MCF 10A (cell line): Measurements from ENCODE around the gene SUDS3. TPM values are rescaled to one million over a fixed set of nuclear protein-coding genes. Genes with fewer than 3 reads are reported as not detected.

Experiments used
- BruUV-seq: library from RNA; stranded (reverse); fragments of 400-500 nt; replicated peaks from 2 replicates; lab custom pipeline; 2021; lab: Mats Ljungman, UMichigan
- CTCF ChIA-PET: fragments of 300-600 bp; sonication (Branson Sonifier 250); formaldehyde crosslinking; extraction: SDS; loops from one replicate; lab custom pipeline; 2021; ENCODE audit warnings: antibody characterized with exemption, inconsistent platforms; lab: Yijun Ruan, JAX
- POLR2A ChIA-PET: fragments of 300-600, 350-650 bp; sonication (Branson Sonifier 250); formaldehyde crosslinking; extraction: SDS; loops from one replicate; lab custom pipeline; 2020; ENCODE audit warnings: antibody characterized with exemption, inconsistent platforms; lab: Yijun Ruan, JAX
- DNase-seq: peaks from one replicate; pipeline ENCODE4 v3.0.0-alpha.2; 2018; ENCODE audit not compliant: unreplicated experiment
- H3K27ac Mint-ChIP-seq: one replicate; pipeline ENCODE4 v1.8.0; 2022; ENCODE audit warnings: mild to moderate bottlenecking, low read depth, mixed read lengths; ENCODE audit not compliant: unreplicated experiment
- H3K27me3 Mint-ChIP-seq: one replicate; pipeline ENCODE4 v1.8.0; 2022; ENCODE audit warnings: mixed read lengths; ENCODE audit not compliant: insufficient read depth, unreplicated experiment
- H3K36me3 Mint-ChIP-seq: one replicate; pipeline ENCODE4 v1.8.0; 2022; ENCODE audit warnings: mild to moderate bottlenecking, moderate library complexity, mixed read lengths; ENCODE audit not compliant: insufficient read depth, unreplicated experiment
- H3K4me1 Mint-ChIP-seq: one replicate; pipeline ENCODE4 v1.8.0; 2022; ENCODE audit warnings: mixed read lengths; ENCODE audit not compliant: insufficient read depth, unreplicated experiment
- H3K4me3 Mint-ChIP-seq: one replicate; pipeline ENCODE4 v1.8.0; 2022; ENCODE audit warnings: mild to moderate bottlenecking, moderate library complexity, mixed read lengths; ENCODE audit not compliant: unreplicated experiment
- H3K9me3 Mint-ChIP-seq: one replicate; pipeline ENCODE4 v1.8.0; 2022; ENCODE audit warnings: mixed read lengths; ENCODE audit not compliant: unreplicated experiment
- CTCF ChIP-seq: fragments of 200-600 bp; IDR thresholded peaks from one replicate; pipeline ENCODE4 v1.8.0; 2022; ENCODE audit warnings: antibody characterized with exemption, mild to moderate bottlenecking; ENCODE audit not compliant: unreplicated experiment
- intact Hi-C: fragments of 100-400 bp; cut with micrococcal nuclease; formaldehyde crosslinking; loops from 2 replicates; pipeline ENCODE4 v1.14.1; 2022
- total RNA-seq: library from RNA; stranded (reverse); gene quantifications from 2 replicates; pipeline ENCODE4 v1.2.3, GENCODE V29; 2022

SUDS3 gene
- total RNA-seq, 1 experiment from 2014 or later = 19.6 TPM

DNA sequence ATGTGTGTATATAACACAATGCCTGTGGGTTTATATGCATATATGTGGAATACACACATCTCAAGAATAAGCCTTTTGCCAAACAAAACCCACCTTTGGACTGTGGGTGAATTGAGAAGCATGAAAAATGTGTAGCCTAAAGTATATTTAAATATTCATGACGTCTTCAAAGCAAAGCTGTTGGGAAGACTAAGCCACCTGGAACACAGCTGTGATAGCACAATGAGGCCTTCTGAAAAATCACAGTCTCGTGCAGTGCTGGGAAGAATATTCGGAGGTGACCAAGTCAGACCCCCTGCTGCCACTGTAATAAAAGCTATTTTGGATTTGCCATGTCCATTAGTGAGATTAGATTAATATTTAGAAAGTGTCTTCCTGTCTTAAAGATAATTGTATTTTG lies 51.5 kb downstream of the SUDS3 start:
- no TSS peak for BruUV-seq
- intact Hi-C loops = no loop called here
- Mint-ChIP-seq H3K36me3 (no peaks in the 10 kb centered on the region), H3K4me3 (no peak overlapping the region), H3K27ac (no peak overlapping the region), H3K9me3 (peaks cover 6% of the 10 kb centered on the region), H3K4me1 (peaks cover 6% of the 10 kb centered on the region), H3K27me3 (no peaks in the 10 kb centered on the region)
- TF ChIP-seq CTCF = no peak
- ChIA-PET CTCF (interaction anchor here (0.8 to 1.1 kb wide), 2 partner anchors 21 kb away, joined by 3 to 8 read pairs; no protein-coding TSS in a partner anchor), POLR2A (no interaction called here)
- no peak for DNase-seq

GRCh38 chr12:118428643-118429042 lies 52.3 kb downstream of the SUDS3 start:
- H3K27ac Mint-ChIP-seq = no peak overlapping the region
- no peak overlapping the region for H3K4me3 Mint-ChIP-seq
- DNase-seq = no peak
- CTCF ChIA-PET = no interaction called here
- H3K9me3 Mint-ChIP-seq = peaks cover 6% of the 10 kb centered on the region
- H3K27me3 Mint-ChIP-seq = no peaks in the 10 kb centered on the region
- intact Hi-C loops = no loop called here
- no peak for TF ChIP-seq CTCF
- peaks cover 6% of the 10 kb centered on the region for H3K4me1 Mint-ChIP-seq
- no TSS peak for BruUV-seq
- no peaks in the 10 kb centered on the region for H3K36me3 Mint-ChIP-seq
- POLR2A ChIA-PET = no interaction called here

GRCh38 chr12:118429688-118430383 lies 53.5 kb downstream of the SUDS3 start:
- TF ChIP-seq CTCF = no peak
- Mint-ChIP-seq H3K4me3 (no peak overlapping the region), H3K27me3 (no peaks in the 10 kb centered on the region), H3K9me3 (peaks cover 6% of the 10 kb centered on the region), H3K36me3 (no peaks in the 10 kb centered on the region), H3K4me1 (peaks cover 6% of the 10 kb centered on the region), H3K27ac (no peak overlapping the region)
- ChIA-PET POLR2A (interaction anchor here (1.4 kb wide), 1 partner anchor 18 kb away, joined by 7 read pairs; no protein-coding TSS in a partner anchor), CTCF (interaction anchor here (0.5 kb wide), 1 partner anchor 410 kb away, joined by 4 read pairs; no protein-coding TSS in a partner anchor)
- BruUV-seq = no TSS peak
- no peak for DNase-seq
- intact Hi-C loops = no loop called here

DNA sequence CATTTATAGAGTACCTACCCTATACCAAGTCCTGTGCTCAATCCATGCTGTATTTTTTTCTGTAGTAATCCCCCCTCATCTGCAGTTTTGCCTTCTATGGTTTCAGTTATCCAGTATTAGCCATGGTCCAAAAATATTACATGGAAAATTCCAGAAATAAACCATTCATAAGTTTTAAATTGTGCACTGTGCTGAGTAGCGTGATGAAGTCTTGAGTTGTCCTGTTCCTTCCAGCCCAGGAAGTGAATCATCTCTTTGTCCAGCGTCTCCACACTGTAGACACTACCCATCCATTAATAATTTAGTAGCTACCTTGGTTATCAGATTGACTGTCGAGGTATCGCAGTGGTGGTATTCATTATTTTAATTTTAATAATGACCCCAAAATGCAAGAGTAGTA lies 54.2 kb downstream of the SUDS3 start:
- Mint-ChIP-seq H3K36me3 (no peaks in the 10 kb centered on the region), H3K27ac (no peak overlapping the region), H3K9me3 (peaks cover 3% of the 10 kb centered on the region), H3K4me3 (no peak overlapping the region), H3K27me3 (no peaks in the 10 kb centered on the region), H3K4me1 (peaks cover 2% of the 10 kb centered on the region)
- BruUV-seq = no TSS peak
- ChIA-PET CTCF (interaction anchor here (0.6 to 0.7 kb wide), 2 partner anchors 653 to 950 kb away, joined by 3 read pairs; no protein-coding TSS in a partner anchor), POLR2A (interaction anchor here (1.4 kb wide), 1 partner anchor 17 kb away, joined by 7 read pairs; no protein-coding TSS in a partner anchor)
- no peak for TF ChIP-seq CTCF
- no peak for DNase-seq
- intact Hi-C loops = no loop called here
